Umbilical cord (tissue), 2 donors: ENCODE measurements around the gene LRRC36. TPM values are rescaled to one million over a fixed set of nuclear protein-coding genes. Genes with fewer than 3 reads are reported as not detected.
"Not testable (repeated sequence)": the region's sequence is repeated elsewhere in the genome, so short reads cannot be mapped to it uniquely, and the experiment has no call there.

ENCODE experiments used
- DNase-seq: peaks from one replicate; pipeline ENCODE4 v3.0.0-alpha.2; 2015; ENCODE audit warnings: low spot score
- total RNA-seq: library from RNA; depleted of rRNA; stranded (reverse); fragments of >200 nt; gene quantifications from one replicate; pipeline ENCODE4 v1.2.3, GENCODE V29; 2014; ENCODE audit warnings: low replicate concordance; ENCODE audit not compliant: insufficient read depth

LRRC36 gene
- total RNA-seq, 1 donor from 2014 or later = 1.9 TPM

- DNase-seq = no peak
Measured at GRCh38 chr16:67399749-67400704, 73.4 kb downstream of the LRRC36 start.

GRCh38 chr16:67400901-67401300, 74.3 kb downstream of the LRRC36 start:
- no peak for DNase-seq

- DNase-seq = no peak
Measured at GRCh38 chr16:67403976-67404555, 77.5 kb downstream of the LRRC36 start.

GRCh38 chr16:67404740-67405226, 78.2 kb downstream of the LRRC36 start:
- peak; percentile 75 for DNase-seq

- no peak for DNase-seq
Measured at GRCh38 chr16:67405336-67405735, 78.7 kb downstream of the LRRC36 start.

GRCh38 chr16:67406111-67406971, 79.7 kb downstream of the LRRC36 start:
- no peak for DNase-seq

- DNase-seq = no peak
Measured at GRCh38 chr16:67407176-67407787, 80.7 kb downstream of the LRRC36 start.

- no peak for DNase-seq
Measured at GRCh38 chr16:67407788-67408452, 81.3 kb downstream of the LRRC36 start.

GRCh38 chr16:67409631-67410030, 83.0 kb downstream of the LRRC36 start:
- DNase-seq = no peak

GRCh38 chr16:67411339-67411738, 84.7 kb downstream of the LRRC36 start:
- DNase-seq = no peak

GRCh38 chr16:67412294-67412693, 85.7 kb downstream of the LRRC36 start:
- DNase-seq = no peak

- DNase-seq = no peak
Measured at GRCh38 chr16:67413978-67414911, 87.6 kb downstream of the LRRC36 start.

- not testable (repeated sequence) for DNase-seq
Measured at GRCh38 chr16:67415421-67415820, 88.8 kb downstream of the LRRC36 start.

- peak; percentile 76 for DNase-seq
Measured at GRCh38 chr16:67415872-67416793, 89.5 kb downstream of the LRRC36 start, which contains the start of gene ZDHHC1. Gene ZDHHC1, minus strand, starts transcription at chr16:67416477. Its CDS starts 8,702 bp downstream, at chr16:67407775.

GRCh38 chr16:67417333-67418061, 90.9 kb downstream of the LRRC36 start:
- no peak for DNase-seq

- peak; percentile 65 for DNase-seq
Measured at GRCh38 chr16:67419502-67419901, 92.9 kb downstream of the LRRC36 start.

- DNase-seq = no peak
Measured at GRCh38 chr16:67419931-67420330, 93.3 kb downstream of the LRRC36 start.

- DNase-seq = no peak
Measured at GRCh38 chr16:67421030-67421429, 94.4 kb downstream of the LRRC36 start.
